NCI-H2227 treated with DMSO at 0.1 percent for 48 hours (cell line): Measurements from ENCODE around the gene KRTAP4-6.
"Not testable (repeated sequence)": the region's sequence is repeated elsewhere in the genome, so short reads cannot be mapped to it uniquely, and the experiment has no call there.

Source experiments
- DNase-seq: peaks from one replicate; lab custom pipeline; 2025; lab: John Stamatoyannopoulos, UW

Gene KRTAP4-6

DNA sequence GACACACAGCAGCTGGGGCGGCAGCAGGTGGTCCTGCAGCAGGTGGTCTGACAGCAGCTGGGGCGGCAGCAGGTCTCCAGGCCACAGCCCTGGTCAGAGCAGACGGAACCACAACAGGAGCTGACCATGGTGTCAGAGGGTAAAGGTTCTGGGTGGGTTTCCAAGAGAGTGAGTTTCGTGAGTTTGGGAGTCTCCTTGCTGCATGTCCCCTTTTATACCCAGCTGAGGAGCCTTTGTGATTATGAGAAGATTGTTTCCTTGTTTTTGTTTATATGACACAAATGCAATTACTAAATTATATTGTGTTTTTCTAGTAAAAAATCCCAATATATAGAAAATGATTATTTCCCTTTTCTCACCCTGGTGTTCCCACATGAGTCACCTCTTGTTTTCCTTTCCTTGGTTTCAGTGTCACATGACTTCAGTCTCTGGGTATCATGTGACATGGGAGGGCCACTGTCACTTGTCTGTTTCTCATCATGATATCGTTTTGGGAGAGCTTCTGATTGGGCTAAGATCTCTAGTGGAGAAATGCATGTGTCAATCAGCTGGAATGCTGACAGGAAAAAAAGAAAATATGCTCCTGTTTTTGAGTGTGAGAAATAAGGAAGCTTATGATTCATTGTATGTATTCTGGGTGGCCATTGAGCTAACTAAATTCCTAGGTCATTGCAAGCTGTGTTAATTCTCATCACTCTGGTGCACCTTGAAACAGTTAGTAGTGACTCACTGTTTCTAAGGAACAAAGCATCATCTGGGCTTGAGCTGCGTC lies at the start of gene KRTAP4-6:
Gene KRTAP4-6 (minus strand): TSS at position 185 of the 772 bp plus-strand sequence. CDS start 57 bp downstream, at position 128.
- no peak for DNase-seq

DNA sequence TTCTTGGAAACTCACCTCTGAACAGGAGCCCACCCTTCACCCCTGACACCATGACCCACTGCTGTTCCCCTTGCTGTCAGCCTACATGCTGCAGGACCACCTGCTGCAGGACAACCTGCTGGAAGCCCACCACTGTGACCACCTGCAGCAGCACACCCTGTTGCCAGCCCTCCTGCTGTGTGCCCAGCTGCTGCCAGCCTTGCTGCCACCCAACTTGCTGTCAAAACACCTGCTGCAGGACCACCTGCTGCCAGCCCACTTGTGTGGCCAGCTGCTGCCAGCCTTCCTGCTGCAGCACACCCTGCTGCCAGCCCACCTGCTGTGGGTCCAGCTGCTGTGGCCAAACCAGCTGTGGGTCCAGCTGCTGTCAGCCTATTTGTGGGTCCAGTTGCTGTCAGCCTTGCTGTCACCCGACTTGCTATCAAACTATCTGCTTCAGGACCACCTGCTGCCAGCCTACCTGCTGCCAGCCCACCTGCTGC lies 49.5 kb upstream of the KRTAP4-6 start, which contains the start of gene KRTAP9-1:
Gene KRTAP9-1 (plus strand): TSS at position 51 of the 482 bp plus-strand sequence. CDS start 0 bp downstream, at position 51.
- not testable (repeated sequence) for DNase-seq

DNA sequence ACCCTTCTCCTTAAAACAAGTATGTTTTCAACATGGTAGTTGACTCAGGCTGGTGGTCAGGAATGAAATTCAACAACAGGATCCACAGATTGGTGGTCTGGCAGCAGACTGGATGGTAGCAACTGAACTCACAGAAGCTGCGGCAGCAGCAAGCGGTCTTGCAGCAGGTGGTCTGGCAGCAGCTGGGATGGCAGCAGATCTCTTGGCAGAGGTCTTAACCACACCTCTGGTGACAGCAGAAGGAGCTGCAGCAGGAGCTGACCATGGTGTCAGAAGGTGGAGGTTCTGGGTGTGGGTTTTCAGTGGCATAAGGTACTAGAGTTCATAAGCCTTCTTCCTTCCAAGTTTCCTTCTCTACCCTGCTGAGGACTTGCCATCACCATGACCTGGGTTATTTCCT lies 46.5 kb upstream of the KRTAP4-6 start:
- no peak for DNase-seq

DNA sequence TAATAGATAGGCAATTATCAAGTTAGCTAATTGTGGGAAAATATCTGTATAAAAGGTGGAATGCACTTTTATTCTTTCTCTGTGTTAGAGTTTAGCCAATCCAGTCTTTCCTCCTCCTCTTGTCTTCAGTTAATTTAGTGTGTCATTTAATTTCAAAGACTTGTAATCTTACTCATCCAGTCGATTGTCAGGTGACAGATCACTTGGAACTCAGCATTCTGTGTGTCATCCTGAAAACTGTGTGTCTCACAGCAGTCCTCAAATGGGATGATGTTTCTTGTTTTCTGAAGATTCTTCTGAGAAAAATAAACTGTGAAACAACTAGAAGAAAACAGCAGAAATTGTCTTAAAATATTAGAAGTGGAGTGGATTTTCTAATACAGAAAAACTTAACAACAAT lies 44.7 kb upstream of the KRTAP4-6 start:
- DNase-seq, result no peak

DNA sequence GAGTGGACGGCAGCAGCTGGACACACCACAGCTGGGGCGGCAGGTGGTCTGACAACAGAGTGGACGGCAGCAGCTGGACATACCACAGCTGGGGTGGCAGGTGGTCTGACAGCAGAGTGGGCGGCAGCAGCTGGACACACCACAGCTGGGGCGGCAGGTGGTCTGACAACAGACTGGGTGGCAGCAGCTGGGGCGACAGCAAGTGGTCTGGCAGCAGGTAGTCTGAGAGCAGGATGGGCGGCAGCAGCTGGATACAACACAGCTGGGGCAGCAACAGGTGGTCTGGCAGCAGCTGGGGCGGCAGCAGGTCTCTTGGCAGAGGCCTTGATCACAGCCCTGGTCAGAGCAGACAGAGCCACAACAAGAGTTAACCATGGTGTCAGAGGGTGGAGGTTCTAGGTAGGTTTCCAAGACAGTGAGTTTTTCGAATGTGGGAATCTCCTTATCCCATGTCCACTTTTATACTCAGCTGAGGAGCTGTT lies 44.2 kb upstream of the KRTAP4-6 start, which contains the start of gene KRTAP4-1:
Gene KRTAP4-1 (minus strand): TSS at position 432 of the 482 bp plus-strand sequence. CDS start 57 bp downstream, at position 375.
- no peak for DNase-seq

DNA sequence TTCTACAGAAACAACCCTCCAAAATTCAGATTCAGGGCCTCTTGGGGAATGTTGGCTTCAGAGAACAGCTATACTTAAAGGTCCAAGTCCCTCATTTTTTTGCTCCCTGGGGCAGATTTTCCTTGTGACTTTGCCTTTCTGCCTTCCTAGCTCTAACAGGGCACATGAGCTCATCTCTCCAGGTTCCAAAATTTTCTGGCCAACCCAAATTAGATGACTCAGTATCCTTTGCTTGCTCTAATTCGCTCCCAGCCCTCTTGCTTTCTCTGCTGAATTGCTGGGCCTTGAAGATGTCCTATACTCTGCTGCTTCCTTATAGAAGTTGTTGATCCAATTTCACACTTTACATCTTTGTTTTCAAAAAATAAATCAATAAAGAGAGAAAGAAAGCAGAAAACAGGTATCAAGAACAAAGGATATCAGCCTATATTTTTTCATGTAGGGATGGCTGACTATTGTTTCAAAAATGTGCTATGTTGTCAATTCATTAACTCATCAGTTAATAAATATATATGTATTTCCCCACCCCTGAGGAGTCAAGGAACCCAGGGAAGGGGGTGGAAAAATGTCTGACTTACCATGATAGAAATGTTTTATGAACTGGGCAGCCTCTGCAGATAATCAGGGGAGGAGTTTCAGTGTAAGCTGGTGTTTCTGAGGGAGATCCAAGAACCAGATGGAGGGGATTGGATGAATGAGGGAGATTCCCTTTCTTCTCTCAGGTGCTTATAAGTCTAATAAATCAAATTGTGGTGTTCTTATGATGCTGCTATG lies 38.7 kb upstream of the KRTAP4-6 start:
- no peak for DNase-seq

DNA sequence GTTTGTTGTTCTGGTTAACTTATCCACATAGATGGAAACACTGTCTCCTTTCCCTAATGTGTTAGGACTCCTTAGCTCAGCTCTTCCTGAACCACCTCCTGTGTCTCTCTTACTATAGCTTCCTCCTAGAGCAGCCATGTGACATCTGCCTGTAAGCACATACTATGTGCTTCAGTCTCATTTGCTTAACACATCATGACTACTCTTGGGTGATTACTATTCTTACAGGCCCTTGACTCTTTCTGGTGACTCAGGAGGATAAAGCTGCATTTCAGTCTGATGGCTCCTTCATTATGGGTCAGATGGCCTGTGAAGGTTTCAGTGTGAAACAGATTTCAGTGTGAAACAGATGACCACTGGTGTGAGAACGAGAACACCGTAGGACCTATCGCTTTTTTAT lies 38.0 kb upstream of the KRTAP4-6 start:
- no peak for DNase-seq

DNA sequence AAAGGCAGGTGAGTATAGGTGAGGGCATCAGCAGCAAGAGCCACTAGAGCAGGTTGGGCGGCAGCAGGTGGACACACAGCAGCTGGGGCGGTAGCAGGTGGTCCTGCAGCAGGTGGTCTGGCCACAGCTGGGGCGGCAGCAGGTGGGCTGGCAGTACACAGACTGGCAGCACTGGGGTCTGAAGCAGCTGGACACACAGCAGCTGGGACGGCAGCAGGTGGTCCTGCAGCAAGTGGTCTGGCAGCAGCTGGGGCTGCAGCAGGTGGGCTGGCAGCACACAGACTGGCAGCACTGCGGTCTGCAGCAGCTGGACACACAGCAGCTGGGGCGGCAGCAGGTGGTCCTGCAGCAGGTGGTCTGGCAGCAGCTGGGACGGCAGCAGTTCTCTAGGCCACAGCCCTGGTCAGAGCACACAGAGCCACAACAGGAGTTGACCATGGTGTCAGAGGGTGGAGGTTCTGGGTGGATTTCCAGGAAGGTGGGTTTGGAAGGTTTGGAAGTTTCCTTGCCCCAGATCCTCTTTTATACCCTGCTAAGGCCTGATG lies 37.5 kb upstream of the KRTAP4-6 start, which contains the start of gene KRTAP4-2:
Gene KRTAP4-2 (minus strand): TSS at position 495 of the 545 bp plus-strand sequence. CDS start 57 bp downstream, at position 438.
- no peak for DNase-seq

DNA sequence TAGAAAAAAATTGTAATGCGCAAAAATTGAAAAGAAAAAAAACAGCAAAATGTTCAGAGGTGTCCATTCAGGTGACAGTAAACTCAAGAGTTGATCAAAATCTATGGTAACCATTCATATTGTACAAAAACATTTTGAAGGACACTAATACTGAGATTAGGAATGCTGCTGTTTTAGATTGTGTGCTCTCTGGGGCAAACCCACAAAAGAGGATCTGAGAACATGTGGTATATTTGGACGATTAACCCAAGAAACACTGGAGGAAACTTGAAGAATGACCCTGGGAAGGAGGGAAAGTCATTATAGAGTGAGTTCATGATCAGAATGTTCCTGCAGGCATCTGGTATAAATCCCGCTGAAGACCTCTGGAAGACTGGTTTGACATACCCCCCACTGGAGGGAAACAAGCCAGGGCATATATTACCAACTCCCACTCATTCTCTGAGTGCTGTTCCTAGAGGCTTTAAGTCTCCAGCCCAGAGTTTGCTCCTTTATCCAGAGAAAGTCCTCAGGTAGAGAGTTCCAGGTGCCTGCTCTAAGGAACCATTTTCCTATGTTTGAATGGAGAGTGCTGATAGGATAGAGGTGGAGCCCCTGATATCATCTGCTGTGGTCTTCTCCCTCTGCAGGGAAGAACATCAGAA lies 36.5 kb upstream of the KRTAP4-6 start:
- DNase-seq, result no peak

DNA sequence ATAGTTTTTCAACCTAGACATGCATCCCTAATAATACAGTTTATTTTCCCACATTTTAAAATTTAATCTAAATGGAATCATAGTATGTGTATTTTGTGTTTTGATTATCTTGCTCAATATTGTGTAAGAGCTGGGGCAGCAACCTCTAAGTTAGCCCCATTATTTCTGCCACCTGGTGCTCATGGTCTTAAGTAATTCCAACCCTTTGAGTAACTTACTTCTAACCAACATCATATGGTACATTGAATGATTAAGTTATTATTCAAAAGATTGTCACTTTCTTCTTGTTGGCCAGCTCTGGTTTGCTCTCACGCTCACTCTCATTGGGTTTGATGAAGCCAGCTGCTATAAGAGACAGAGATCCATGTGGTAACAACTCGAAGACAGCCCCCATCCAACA lies 31.5 kb upstream of the KRTAP4-6 start:
- DNase-seq, result no peak

DNA sequence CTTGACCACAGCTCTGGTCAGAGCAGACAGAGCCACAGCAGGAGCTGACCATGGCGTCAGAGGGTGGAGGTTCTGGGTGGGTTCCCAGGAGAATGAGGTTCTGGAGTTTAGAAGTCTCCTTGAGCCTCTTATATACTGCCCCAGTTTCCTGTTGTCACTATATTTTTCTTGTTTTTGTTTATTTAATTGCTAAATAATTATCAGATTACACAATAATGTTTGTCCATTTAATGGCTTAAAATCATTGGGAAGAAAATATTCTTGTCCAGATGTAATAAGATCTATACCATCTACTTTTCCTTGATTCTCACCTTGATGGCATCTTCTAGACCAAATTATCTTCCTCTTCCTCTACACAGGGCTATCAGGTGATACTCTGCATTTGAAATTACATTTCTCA lies 27.8 kb upstream of the KRTAP4-6 start, which contains the start of gene KRTAP4-3:
Gene KRTAP4-3 (minus strand): TSS at position 101 of the 400 bp plus-strand sequence. CDS start 49 bp downstream, at position 52.
- DNase-seq, result no peak

DNA sequence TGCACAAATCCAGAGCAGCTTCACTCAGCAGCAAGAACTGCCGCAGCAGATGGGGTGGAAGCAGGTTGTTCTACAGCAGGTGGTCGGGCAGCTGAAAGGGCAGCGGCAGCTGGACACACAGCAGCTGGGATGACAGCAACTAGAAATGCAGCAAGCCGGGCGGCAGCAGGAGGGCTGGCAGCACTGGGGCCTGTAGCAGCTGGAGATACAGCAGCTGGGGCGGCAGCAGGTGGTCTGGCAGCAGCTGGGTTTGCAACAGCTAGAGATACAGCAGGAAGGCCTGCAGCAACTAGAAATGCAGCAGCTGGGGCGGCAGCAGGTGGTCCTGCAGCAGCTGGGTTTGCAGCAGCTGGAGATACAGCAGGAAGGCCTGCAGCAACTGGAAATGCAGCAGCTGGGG lies 27.2 kb upstream of the KRTAP4-6 start:
- DNase-seq, result no peak

DNA sequence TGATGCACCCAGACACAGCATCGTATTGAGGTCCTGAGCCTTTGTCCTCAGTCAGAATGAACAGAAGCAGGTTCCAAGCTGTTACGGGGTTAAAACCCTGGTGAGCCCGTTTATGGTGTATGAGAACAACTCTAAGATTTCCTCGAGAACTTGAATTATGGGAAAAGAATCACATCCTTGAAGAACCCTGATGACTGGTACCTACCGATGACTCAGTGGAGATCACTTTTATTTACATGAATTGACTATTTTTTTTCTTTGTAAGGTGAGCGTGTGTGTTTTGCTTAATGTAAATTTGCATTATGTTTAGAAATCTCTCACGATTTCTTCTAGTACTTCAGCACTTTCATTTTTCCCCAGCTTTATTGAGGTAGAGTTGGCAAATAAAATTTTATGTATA lies 23.5 kb upstream of the KRTAP4-6 start:
- no peak for DNase-seq

DNA sequence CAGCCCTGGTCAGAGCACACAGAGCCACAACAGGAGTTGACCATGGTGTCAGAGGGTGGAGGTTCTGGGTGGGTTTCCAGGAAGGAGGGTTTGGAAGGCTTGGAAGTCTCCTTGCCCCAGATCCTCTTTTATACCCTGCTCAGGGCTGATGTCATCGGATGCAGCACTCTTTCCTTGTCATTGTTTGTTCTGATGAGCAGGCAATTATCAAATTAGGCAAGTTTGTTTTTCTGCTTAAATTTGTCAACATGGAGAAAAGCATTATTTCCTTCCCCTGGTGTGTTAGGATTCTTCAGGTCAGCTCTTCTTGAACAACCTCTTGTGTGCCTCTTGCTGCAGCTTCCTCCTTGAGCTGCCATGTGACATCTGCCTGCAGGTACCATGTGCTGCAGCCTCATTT lies 20.3 kb upstream of the KRTAP4-6 start, which contains the start of gene KRTAP4-4:
Gene KRTAP4-4 (minus strand): TSS at position 101 of the 400 bp plus-strand sequence. CDS start 57 bp downstream, at position 44.
- DNase-seq, result no peak

DNA sequence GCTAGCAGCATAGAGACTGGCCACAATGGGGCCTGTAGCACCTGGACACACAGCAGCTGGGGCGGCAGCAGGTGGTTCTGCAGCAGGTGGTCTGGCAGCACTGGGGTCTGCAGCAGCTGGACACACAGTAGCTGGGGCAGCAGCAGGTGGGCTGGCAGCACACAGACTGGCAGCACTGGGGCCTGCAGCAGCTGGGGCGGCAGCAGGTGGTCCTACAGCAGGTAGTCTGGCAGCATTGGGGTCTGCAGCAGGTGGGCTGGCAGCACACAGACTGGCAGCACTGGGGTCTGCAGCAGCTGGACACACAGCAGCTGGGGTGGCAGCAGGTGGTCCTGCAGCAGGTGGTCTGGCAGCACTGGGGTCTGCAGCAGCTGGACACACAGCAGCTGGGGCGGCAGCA lies 19.8 kb upstream of the KRTAP4-6 start:
- not testable (repeated sequence) for DNase-seq

DNA sequence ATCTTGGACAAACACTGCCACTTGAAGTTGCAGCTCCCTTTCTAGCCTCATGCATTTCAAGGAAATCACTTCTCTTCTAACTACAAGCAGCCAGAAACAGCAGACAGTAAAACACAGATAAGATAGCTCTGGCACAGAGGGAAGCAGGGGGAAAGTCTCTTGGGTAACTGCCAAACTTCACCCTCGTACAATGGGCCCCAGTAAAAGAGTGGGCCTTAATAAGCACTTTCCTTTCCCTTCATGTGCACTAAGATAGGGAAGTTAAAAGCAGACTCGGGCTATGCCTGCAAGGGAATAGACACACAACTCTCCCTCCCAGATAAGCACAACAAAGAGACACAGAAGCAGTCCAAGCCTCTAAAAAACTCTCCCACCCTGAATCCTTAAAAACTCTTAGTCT lies 13.5 kb upstream of the KRTAP4-6 start:
- peak; percentile 38 for DNase-seq

DNA sequence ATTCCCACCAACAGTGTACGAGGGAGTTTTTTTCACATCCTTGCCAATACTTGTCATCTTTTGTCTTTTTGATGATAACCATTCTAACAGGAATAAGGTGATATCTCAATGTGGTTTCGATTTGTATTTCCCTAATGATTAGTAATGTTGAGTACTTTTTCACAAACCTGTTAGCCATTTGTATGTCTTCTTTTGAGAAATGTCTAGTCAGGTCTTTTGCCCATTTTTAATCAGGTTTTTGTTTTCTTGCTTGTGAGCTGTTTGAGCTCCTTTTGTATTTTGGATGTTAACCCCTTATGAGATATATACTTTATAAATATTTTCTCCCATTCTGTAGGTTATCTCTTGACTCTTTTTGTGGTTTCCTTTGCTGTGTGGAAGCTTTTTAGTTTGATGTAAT lies 11.2 kb upstream of the KRTAP4-6 start:
- no peak for DNase-seq

DNA sequence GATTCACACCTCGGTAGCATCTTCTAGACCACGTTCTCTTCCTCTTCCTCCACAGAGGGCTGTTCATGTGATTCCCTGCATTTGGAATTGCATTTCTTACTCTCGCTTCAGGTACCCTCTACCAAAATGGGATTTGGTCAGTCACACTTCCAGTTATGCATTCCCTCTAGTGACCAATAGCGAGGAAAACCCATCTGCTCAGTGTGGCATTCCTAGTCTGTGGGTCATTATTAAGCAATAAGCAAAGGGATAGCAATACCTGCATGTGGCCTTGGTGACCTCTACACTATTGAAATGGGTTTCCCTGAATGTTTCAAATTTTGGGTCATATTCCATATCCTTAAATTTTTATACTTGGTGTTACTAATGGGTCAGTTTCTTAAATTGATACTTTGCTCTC lies 9.7 kb upstream of the KRTAP4-6 start:
- no peak for DNase-seq

DNA sequence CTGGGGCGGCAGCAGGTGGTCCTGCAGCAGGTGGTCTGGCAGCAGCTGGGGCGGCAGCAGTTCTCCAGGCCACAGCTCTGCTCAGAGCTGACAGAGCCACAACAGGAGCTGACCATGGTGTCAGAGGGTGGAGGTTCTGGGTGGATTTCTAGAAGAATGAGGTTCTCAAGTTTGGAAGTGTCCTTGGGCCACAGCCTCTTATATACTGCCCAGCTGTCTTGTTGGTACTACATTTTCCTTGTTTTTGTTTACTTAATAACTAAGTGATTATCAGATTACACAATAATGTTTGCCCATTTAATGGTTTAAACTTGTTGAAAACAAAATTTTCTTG lies 9.3 kb upstream of the KRTAP4-6 start, which contains the start of gene KRTAP4-5:
Gene KRTAP4-5 (minus strand): TSS at position 174 of the 334 bp plus-strand sequence. CDS start 58 bp downstream, at position 116.
- DNase-seq, result no peak

DNA sequence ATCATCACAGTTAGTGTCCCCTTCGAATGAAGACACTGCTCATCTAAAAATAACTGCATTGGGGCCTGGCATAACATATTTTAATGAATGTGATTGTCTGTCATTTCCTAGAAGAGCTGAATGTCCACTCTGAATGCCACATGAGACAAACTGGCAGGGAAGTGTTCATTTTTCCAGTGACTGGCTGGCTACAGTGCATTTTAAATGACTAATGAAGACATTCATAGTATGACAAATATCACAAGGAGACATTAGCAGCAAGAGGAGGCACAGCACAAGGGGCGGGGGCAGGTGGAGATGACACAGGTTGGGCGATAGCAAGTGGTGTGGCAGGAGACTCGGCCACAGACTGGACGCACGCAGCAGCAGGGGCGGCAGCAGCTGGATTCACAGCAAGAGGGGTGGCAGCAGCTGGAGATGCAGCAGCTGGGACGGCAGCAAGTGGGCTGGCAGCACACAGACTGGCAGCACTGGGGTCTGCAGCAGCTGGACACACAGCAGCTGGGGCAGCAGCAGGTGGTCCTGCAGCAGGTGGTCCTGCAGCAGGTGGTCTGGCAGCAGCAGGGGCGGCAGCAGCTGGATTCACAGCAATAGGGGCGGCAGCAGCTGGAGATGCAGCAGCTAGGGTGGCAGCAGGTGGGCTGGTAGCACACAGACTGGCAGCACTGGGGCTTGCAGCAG lies 8.8 kb upstream of the KRTAP4-6 start:
- not testable (repeated sequence) for DNase-seq
